ENCODE results near the gene DNAH6. TPM values are rescaled to one million over a fixed set of nuclear protein-coding genes. Genes with fewer than 3 reads are reported as not detected.

Gene DNAH6
- total and polyA plus RNA-seq, 2 of the 13 experiments (the other 11 are each of a cell fraction or from before 2014, with no cell fraction given) = 0.01 TPM; not detected in 1

GRCh38 chr2:84686783-84687476, 170.6 kb downstream of the DNAH6 start:
- ATAC-seq (peak; percentile 45; the same call in 1 of the 3 replicates), DNase-seq (ENCODE audit: low spot score) (peak; percentile 35), FAIRE-seq (no peak)
- no peak overlapping the region for H3K9ac ChIP-seq (ENCODE audit: insufficient read depth, low read depth, low read length)
- in situ Hi-C loops (cut with HindIII; ENCODE audit: extremely low pct_ligation_motif_present, low pct_unique_long_range_greater_than_20kb) = no loop called here
- no peaks in the 10 kb centered on the region for H3K36me3 ChIP-seq (replicated peaks in 1 of 2; ENCODE audit: control insufficient read depth in 1 of 2, insufficient read depth in 2 of 2, low read length in 2 of 2)
- peaks cover 0 to 1% of the 10 kb centered on the region in 2 experiments; a peak in 2 of 5 replicates for H3K27me3 ChIP-seq (ENCODE audit: control insufficient read depth in 1 of 2, insufficient read depth in 2 of 2, low read length in 2 of 2)
- ChIA-PET POLR2A (no interaction called here), CTCF (ENCODE audit: low intra/inter-chr PET ratio, low total read pairs) (no interaction called here)
- intact Hi-C loops (cut with micrococcal nuclease; ENCODE audit: unreplicated experiment) = loop anchor here (5.0 kb wide), 1 partner anchor 1030 kb away; no protein-coding TSS in a partner anchor
- no peaks in the 10 kb centered on the region for H3K79me2 ChIP-seq (ENCODE audit: insufficient read depth, low read length)
- BruUV-seq (replicated peaks) = no TSS peak
- no peak overlapping the region for H2AFZ ChIP-seq (ENCODE audit: low read length)
- 12% methylated on average over 5 of the region's 5 CpGs for WGBS (ENCODE audit: low lambda C conversion rate)
- no peak overlapping the region for H3K27ac ChIP-seq (ENCODE audit: extremely low read length, insufficient read depth, low read length)
- H3K9me3 ChIP-seq (ENCODE audit: low read length) = no peaks in the 10 kb centered on the region
- H3K4me3 ChIP-seq (replicated peaks in 1 of 3; ENCODE audit: insufficient read depth in 1 of 3, low read depth in 2 of 3, low read length in 3 of 3) = no peak overlapping the region
- TF ChIP-seq ZFP90 (CRISPR knock-in tag; IDR thresholded peaks at IDR 0.05; ENCODE audit: borderline replicate concordance) (no peak), MTF1 (CRISPR knock-in tag; IDR thresholded peaks at IDR 0.05) (no peak), ARNT (IDR thresholded peaks at IDR 0.05) (no peak), SIX1 (CRISPR knock-in tag; IDR thresholded peaks at IDR 0.05; ENCODE audit: borderline replicate concordance) (no peak), KDM2A (CRISPR knock-in tag; IDR thresholded peaks at IDR 0.05; ENCODE audit: borderline replicate concordance, low read depth) (no peak), ZNF644 (CRISPR knock-in tag; IDR thresholded peaks at IDR 0.05; ENCODE audit: low read depth) (no peak), ZNF274 (CRISPR knock-in tag; IDR thresholded peaks at IDR 0.05) (no peak), ZFAT (CRISPR knock-in tag; conservative IDR thresholded peaks at IDR 0.05) (no peak), PATZ1 (CRISPR knock-in tag; IDR thresholded peaks at IDR 0.05) (no peak), ZNF839 (CRISPR knock-in tag; IDR thresholded peaks at IDR 0.05; ENCODE audit: borderline replicate concordance) (no peak)
- TF ChIP-seq, protein P1, sequence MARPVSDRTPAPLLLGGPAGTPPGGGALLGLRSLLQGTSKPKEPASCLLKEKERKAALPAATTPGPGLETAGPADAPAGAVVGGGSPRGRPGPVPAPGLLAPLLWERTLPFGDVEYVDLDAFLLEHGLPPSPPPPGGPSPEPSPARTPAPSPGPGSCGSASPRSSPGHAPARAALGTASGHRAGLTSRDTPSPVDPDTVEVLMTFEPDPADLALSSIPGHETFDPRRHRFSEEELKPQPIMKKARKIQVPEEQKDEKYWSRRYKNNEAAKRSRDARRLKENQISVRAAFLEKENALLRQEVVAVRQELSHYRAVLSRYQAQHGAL (CRISPR knock-in tag; IDR thresholded peaks at IDR 0.05; ENCODE audit: not compliant biosample characterization) = no peak
- peak overlapping the region; percentile 29; the same call in 1 of the 2 replicates for H3K4me2 ChIP-seq (ENCODE audit: low read depth, low read length)
- no peaks in the 10 kb centered on the region for H4K20me1 ChIP-seq (ENCODE audit: insufficient read depth, low read length)
- H3K4me1 ChIP-seq (ENCODE audit: insufficient read depth, low read length) = peaks cover 13% of the 10 kb centered on the region
